Hepatocyte (in vitro differentiated cells): ENCODE measurements around the gene MRPS27. TPM values are rescaled to one million over a fixed set of nuclear protein-coding genes. Genes with fewer than 3 reads are reported as not detected.

ENCODE experiments used
- DNase-seq: peaks from one replicate; pipeline ENCODE4 v3.0.0-alpha.2; 2016; ENCODE audit warnings: low spot score
- H2AFZ ChIP-seq: fragments of 200-600 bp; sonication (generic); 2 replicates; pipeline ENCODE4 v1.6.0; 2016; ENCODE audit warnings: antibody characterized with exemption, mild to moderate bottlenecking
- H3K27ac ChIP-seq: fragments of 200-600 bp; sonication (generic); 2 replicates; pipeline ENCODE4 v1.5.1; 2016; ENCODE audit warnings: mild to moderate bottlenecking
- H3K27me3 ChIP-seq: fragments of 200-600 bp; sonication (generic); 2 replicates; pipeline ENCODE4 v1.6.1; 2016
- H3K36me3 ChIP-seq: fragments of 200-600 bp; sonication (generic); replicated peaks from 2 replicates; pipeline ENCODE4 v1.5.1; 2016; ENCODE audit warnings: low read depth; ENCODE audit not compliant: insufficient read depth
- H3K4me1 ChIP-seq: fragments of 200-600 bp; sonication (generic); 2 replicates; pipeline ENCODE4 v1.5.1; 2016; ENCODE audit warnings: mild to moderate bottlenecking, moderate library complexity; ENCODE audit not compliant: insufficient read depth
- H3K4me2 ChIP-seq: fragments of 200-600 bp; sonication (generic); 2 replicates; pipeline ENCODE4 v1.6.0; 2016
- H3K4me3 ChIP-seq: fragments of 200-600 bp; sonication (generic); 2 replicates; pipeline ENCODE4 v1.5.1; 2016; ENCODE audit warnings: mild to moderate bottlenecking
- H3K79me2 ChIP-seq: fragments of 200-600 bp; sonication (generic); 2 replicates; pipeline ENCODE4 v1.6.0; 2017; ENCODE audit warnings: mild to moderate bottlenecking
- H3K9me2 ChIP-seq: fragments of 200-600 bp; sonication (generic); replicated peaks from 2 replicates; pipeline ENCODE4 v1.6.0; 2017; ENCODE audit warnings: mild to moderate bottlenecking; ENCODE audit not compliant: insufficient read depth
- H3K9me3 ChIP-seq: fragments of 200-600 bp; sonication (generic); 2 replicates; pipeline ENCODE4 v1.5.1; 2016; ENCODE audit warnings: low read depth, mild to moderate bottlenecking
- H4K20me1 ChIP-seq: fragments of 200-600 bp; sonication (generic); 2 replicates; pipeline ENCODE4 v1.6.0; 2016; ENCODE audit warnings: mild to moderate bottlenecking; ENCODE audit not compliant: insufficient read depth, poor library complexity, severe bottlenecking
- EZH2 ChIP-seq: fragments of 200-600 bp; sonication (generic); IDR thresholded peaks from 2 replicates; pipeline ENCODE4 v1.6.1; 2016; ENCODE audit warnings: antibody characterized with exemption, mild to moderate bottlenecking, borderline replicate concordance
- EZH2phosphoT487 ChIP-seq: fragments of 200-600 bp; sonication (generic); IDR thresholded peaks from one replicate; pipeline ENCODE4 v1.6.1; 2018; ENCODE audit warnings: antibody characterized with exemption, mild to moderate bottlenecking, low read depth, moderate library complexity; ENCODE audit not compliant: unreplicated experiment, severe bottlenecking
- WGBS: methylation state at CpG from one replicate; pipeline ENCODE4 v1.1.6; 2016; ENCODE audit warnings: low lambda C conversion rate; ENCODE audit errors: missing lambda C conversion rate; 5-methylcytosine and 5-hydroxymethylcytosine counted together
- polyA plus RNA-seq: library from polyadenylated mRNA; unstranded; fragments of >200 nt; fragmentation: Nextera tagmentation; extraction: Ambion mirVana; gene quantifications from 2 replicates; pipeline ENCODE4 v1.2.1, GENCODE V29; 2016
- total RNA-seq: library from RNA; depleted of rRNA; stranded (reverse); fragments of >200 nt; gene quantifications from 2 replicates; pipeline ENCODE4 v1.2.3, GENCODE V29; 2014
- TF ChIP-seq, protein P1 (sequence below): fragments of 200-600 bp; sonication (generic); IDR thresholded peaks from 2 replicates; pipeline ENCODE4 v1.5.1; 2016; ENCODE audit warnings: antibody characterized with exemption, mild to moderate bottlenecking; ENCODE audit not compliant: poor library complexity

MRPS27 gene
- total and polyA plus RNA-seq, 2 experiments from 2014 or later: 35.6 to 63.5 TPM

DNA sequence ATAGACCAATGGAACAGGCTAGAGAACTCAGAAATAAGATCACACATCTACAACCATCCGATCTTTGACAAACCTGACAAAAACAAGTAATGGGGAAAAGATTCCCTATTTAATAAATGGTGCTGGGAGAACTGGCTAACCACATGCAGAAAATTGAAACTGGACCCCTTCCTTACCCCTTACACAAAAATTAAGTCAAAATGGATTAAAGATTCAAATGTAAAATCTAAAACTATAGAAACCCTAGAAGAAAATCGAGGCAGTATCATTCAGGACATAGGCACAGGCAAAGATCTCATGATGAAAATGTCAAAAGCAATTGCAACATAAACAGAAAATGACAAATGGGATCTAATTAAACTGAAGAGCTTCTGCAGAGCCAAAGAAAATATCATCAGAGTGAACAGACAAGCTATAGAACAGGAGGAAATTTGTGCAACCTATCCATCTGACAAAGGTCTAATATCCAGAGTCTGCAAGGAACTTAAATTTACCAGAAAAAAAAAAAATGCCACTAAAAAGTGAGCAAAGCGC, 43.8 kb downstream of the MRPS27 start:
- 98% methylated on average over 3 of the region's 3 CpGs for WGBS
- Histone ChIP-seq H2AFZ (no peak overlapping the region), H3K4me1 (peaks cover 15% of the 10 kb centered on the region), H3K27me3 (no peaks in the 10 kb centered on the region), H3K36me3 (no peaks in the 10 kb centered on the region), H4K20me1 (no peaks in the 10 kb centered on the region), H3K79me2 (peaks cover 13% of the 10 kb centered on the region), H3K4me2 (no peak overlapping the region), H3K27ac (no peak overlapping the region), H3K4me3 (no peak overlapping the region), H3K9me3 (no peaks in the 10 kb centered on the region), H3K9me2 (no peaks in the 10 kb centered on the region)
- no peak for DNase-seq
- no peak for TF ChIP-seq EZH2
- TF ChIP-seq, protein P1, sequence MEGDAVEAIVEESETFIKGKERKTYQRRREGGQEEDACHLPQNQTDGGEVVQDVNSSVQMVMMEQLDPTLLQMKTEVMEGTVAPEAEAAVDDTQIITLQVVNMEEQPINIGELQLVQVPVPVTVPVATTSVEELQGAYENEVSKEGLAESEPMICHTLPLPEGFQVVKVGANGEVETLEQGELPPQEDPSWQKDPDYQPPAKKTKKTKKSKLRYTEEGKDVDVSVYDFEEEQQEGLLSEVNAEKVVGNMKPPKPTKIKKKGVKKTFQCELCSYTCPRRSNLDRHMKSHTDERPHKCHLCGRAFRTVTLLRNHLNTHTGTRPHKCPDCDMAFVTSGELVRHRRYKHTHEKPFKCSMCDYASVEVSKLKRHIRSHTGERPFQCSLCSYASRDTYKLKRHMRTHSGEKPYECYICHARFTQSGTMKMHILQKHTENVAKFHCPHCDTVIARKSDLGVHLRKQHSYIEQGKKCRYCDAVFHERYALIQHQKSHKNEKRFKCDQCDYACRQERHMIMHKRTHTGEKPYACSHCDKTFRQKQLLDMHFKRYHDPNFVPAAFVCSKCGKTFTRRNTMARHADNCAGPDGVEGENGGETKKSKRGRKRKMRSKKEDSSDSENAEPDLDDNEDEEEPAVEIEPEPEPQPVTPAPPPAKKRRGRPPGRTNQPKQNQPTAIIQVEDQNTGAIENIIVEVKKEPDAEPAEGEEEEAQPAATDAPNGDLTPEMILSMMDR: no peak
- TF ChIP-seq EZH2phosphoT487: no peak

DNA sequence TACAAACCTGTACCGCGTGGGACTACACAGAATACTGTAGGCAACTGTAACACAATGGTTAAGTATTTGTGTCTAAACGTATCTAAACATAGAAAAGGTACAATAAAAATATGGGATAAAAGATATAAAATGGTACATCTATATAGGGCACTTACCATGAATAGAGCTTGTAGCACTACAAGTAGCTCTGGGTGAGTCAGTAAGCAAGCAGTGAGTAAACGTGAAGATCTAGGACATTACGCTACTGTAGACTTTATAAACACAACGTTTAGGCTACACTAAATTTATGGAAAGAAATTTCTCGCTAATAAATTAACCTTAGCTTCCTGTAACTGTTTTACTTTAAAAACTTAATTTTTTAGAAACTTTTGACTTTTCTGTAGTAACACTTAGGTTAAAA, 46.5 kb downstream of the MRPS27 start:
- TF ChIP-seq, protein P1: no peak
- TF ChIP-seq EZH2: no peak
- TF ChIP-seq EZH2phosphoT487: no peak
- 92% methylated on average over 7 of the region's 7 CpGs for WGBS
- no peaks in the 10 kb centered on the region for H3K36me3 ChIP-seq

DNA sequence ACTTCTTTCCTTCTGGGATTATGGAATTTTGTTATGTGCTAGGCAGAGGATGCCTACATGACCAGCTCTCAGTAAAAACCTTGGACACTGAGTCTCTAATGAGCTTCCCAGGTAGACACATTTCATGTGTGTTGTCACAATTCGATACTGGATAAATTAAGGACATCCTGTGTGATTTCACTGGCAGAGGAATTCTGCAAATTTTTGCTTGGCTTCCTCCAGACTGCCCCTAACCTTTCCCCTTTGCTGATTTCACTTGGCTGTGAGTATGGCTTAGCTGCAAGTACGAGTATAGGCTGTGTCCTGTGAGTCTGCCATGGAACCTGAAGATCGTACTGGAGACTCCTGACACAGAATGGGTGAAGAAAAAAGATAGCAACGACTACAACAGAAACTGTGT, 47.6 kb downstream of the MRPS27 start:
- Histone ChIP-seq H3K27me3 (no peaks in the 10 kb centered on the region), H3K9me2 (no peaks in the 10 kb centered on the region), H3K27ac (no peak overlapping the region), H3K4me2 (no peak overlapping the region), H3K9me3 (no peaks in the 10 kb centered on the region), H3K79me2 (peaks cover 19% of the 10 kb centered on the region), H4K20me1 (no peaks in the 10 kb centered on the region), H3K36me3 (no peaks in the 10 kb centered on the region), H2AFZ (no peak overlapping the region), H3K4me1 (no peaks in the 10 kb centered on the region), H3K4me3 (no peak overlapping the region)
- 86% methylated on average over 4 of the region's 4 CpGs for WGBS
- DNase-seq: no peak
- TF ChIP-seq, protein P1: no peak
- no peak for TF ChIP-seq EZH2
- no peak for TF ChIP-seq EZH2phosphoT487

More for the DNA sequence above, 46.5 kb downstream of the MRPS27 start:
- H3K4me1 ChIP-seq: no peaks in the 10 kb centered on the region
- H3K9me3 ChIP-seq: no peaks in the 10 kb centered on the region
- H3K79me2 ChIP-seq: peaks cover 19% of the 10 kb centered on the region
- H3K27me3 ChIP-seq: no peaks in the 10 kb centered on the region
- no peak overlapping the region for H3K4me3 ChIP-seq
- no peak overlapping the region for H3K27ac ChIP-seq
- no peak overlapping the region for H3K4me2 ChIP-seq
- DNase-seq: no peak
- no peaks in the 10 kb centered on the region for H4K20me1 ChIP-seq
- no peak overlapping the region for H2AFZ ChIP-seq
- H3K9me2 ChIP-seq: no peaks in the 10 kb centered on the region
